K562 (cell line): ENCODE measurements around the gene HTT-AS. TPM values are rescaled to one million over a fixed set of nuclear protein-coding genes. Genes with fewer than 3 reads are reported as not detected.

Experiments used
- ATAC-seq: fragments of 200-7000 bp; cut with Tn5 transposase; 3 replicates; pipeline ENCODE4 v1.9.1; 2020; ENCODE audit warnings: moderate library complexity
- BruUV-seq: library from RNA; stranded (reverse); fragments of 400-500 nt; replicated peaks from 2 replicates; lab custom pipeline; 2021; lab: Mats Ljungman, UMichigan
- CTCF ChIA-PET: fragments of 300-600 bp; formaldehyde crosslinking; extraction: SDS; loops from one replicate; lab custom pipeline; 2021; ENCODE audit warnings: low intra/inter-chr PET ratio; lab: Yijun Ruan, JAX
- POLR2A ChIA-PET: fragments of 300-600, 350-650 bp; sonication (Branson Sonifier 250); formaldehyde crosslinking; extraction: SDS; loops from one replicate; lab custom pipeline; 2021; ENCODE audit warnings: antibody characterized with exemption, inconsistent platforms; lab: Yijun Ruan, JAX
- DNase-seq, 4 experiments: peaks; one replicate each; pipeline versions ENCODE4 v3.0.0 to v3.0.0-alpha.2; 2011 to 2018; ENCODE audit warnings: low spot score in 3 of 4, mixed read lengths in 3 of 4; ENCODE audit errors: extremely low read depth in 1 of 4
- FAIRE-seq: peaks from 2 replicates; lab custom pipeline; 2011; peaks lifted over from hg19 to GRCh38; lab: Jason Lieb, UNC
- H2AFZ ChIP-seq: 2 replicates; pipeline ENCODE4 v1.6.0; 2011; ENCODE audit warnings: low read depth, low read length, control low read depth, inconsistent platforms
- H3K27ac ChIP-seq: fragments of 200-600 bp; 3 replicates; pipeline ENCODE4 v1.8.0; 2011; ENCODE audit warnings: low read depth, mild to moderate bottlenecking, control low read depth, inconsistent platforms, low read length, moderate library complexity, mixed read lengths; ENCODE audit errors: extremely low read depth
- H3K27me3 ChIP-seq, 2 experiments: fragments of 300-600 bp in 1 of 2; 2 replicates in 1 of 2; 3 replicates in 1 of 2; pipeline versions ENCODE4 v1.6.0 to v1.8.0; 2011; ENCODE audit warnings: inconsistent platforms in 2 of 2, low read length in 2 of 2, mild to moderate bottlenecking in 1 of 2, mixed read lengths in 1 of 2, moderate library complexity in 1 of 2; ENCODE audit not compliant: control insufficient read depth in 2 of 2, insufficient read depth in 2 of 2
- H3K36me3 ChIP-seq: fragments of 300-600 bp; 3 replicates; pipeline ENCODE4 v1.8.0; 2011; ENCODE audit warnings: mild to moderate bottlenecking, low read length, inconsistent platforms; ENCODE audit not compliant: control insufficient read depth, insufficient read depth
- H3K4me1 ChIP-seq, 2 experiments: fragments of 200-600 bp in 1 of 2; replicated peaks in 1 of 2; 2 replicates in 1 of 2; 3 replicates in 1 of 2; pipeline versions ENCODE4 v1.5.1 to v1.8.0; 2011; ENCODE audit warnings: inconsistent platforms in 2 of 2, low read length in 2 of 2, mild to moderate bottlenecking in 1 of 2, mixed read lengths in 1 of 2, moderate library complexity in 1 of 2; ENCODE audit not compliant: control insufficient read depth in 2 of 2, insufficient read depth in 2 of 2
- H3K4me2 ChIP-seq: 2 replicates; pipeline ENCODE4 v1.6.1; 2011; ENCODE audit warnings: low read length, control low read depth, inconsistent platforms, mixed read lengths; ENCODE audit not compliant: insufficient read depth
- H3K4me3 ChIP-seq: fragments of 200-600 bp; sonication (generic), shearing (Covaris generic); 2 replicates; pipeline ENCODE4 v1.5.1; 2016; ENCODE audit warnings: control low read depth, inconsistent platforms
- H3K79me2 ChIP-seq: fragments of 200-600 bp; 3 replicates; pipeline ENCODE4 v1.8.0; 2011; ENCODE audit warnings: low read length, inconsistent platforms; ENCODE audit not compliant: control insufficient read depth, insufficient read depth
- H3K9ac ChIP-seq, 2 experiments: 2 replicates each; pipeline versions ENCODE4 v1.6.0 to v1.6.1; 2011; ENCODE audit warnings: low read depth in 2 of 2, low read length in 2 of 2, control low read depth in 1 of 2, inconsistent platforms in 1 of 2, mild to moderate bottlenecking in 1 of 2, mixed read lengths in 1 of 2; ENCODE audit not compliant: insufficient read depth in 1 of 2
- H3K9me1 ChIP-seq: one replicate; pipeline ENCODE4 v1.6.0; 2011; ENCODE audit warnings: inconsistent platforms, mild to moderate bottlenecking, low read length, moderate library complexity; ENCODE audit not compliant: control insufficient read depth, insufficient read depth
- H3K9me3 ChIP-seq: replicated peaks from 2 replicates; pipeline ENCODE4 v1.5.1; 2011; ENCODE audit warnings: low read depth, low read length, inconsistent platforms; ENCODE audit not compliant: control insufficient read depth, insufficient read depth
- H4K20me1 ChIP-seq: replicated peaks from 2 replicates; pipeline ENCODE4 v1.6.1; 2011; ENCODE audit warnings: low read length, inconsistent platforms, mixed read lengths; ENCODE audit not compliant: control insufficient read depth, insufficient read depth
- HDAC3 ChIP-seq: fragments of 450-650 bp; IDR thresholded peaks from 2 replicates; pipeline ENCODE4 v1.6.1; 2018; ENCODE audit warnings: borderline replicate concordance, mild to moderate bottlenecking, moderate library complexity; ENCODE audit not compliant: partially characterized antibody
- HDGF ChIP-seq: fragments of 450-650 bp; IDR thresholded peaks from 2 replicates; pipeline ENCODE4 v1.6.1; 2016
- ILF3 ChIP-seq: fragments of 450-650 bp; IDR thresholded peaks from 2 replicates; pipeline ENCODE4 v1.6.1; 2018; ENCODE audit warnings: antibody characterized with exemption, mild to moderate bottlenecking, moderate library complexity, borderline replicate concordance
- XRCC5 ChIP-seq: fragments of 200-400 bp; formaldehyde crosslinking; IDR thresholded peaks from 2 replicates; pipeline ENCODE4 v1.6.1; 2017; ENCODE audit warnings: low read depth, mild to moderate bottlenecking, low read length
- ZBED1 ChIP-seq: IDR thresholded peaks from 2 replicates; pipeline ENCODE4 v1.6.1; 2014
- ZNF121 ChIP-seq: sonication (generic); formaldehyde crosslinking; conservative IDR thresholded peaks from 2 replicates; pipeline ENCODE4 v1.8.0; 2022; ENCODE audit warnings: missing genetic modification reagents
- WGBS: fragments of 100-300 bp; shearing (Covaris generic); methylation state at CpG from one replicate; pipeline ENCODE4 v1.1.6; 2016; ENCODE audit warnings: low coverage, mixed read lengths; ENCODE audit not compliant: insufficient coverage; ENCODE audit errors: missing lambda C conversion rate; 5-methylcytosine and 5-hydroxymethylcytosine counted together
- in situ Hi-C: fragments of 300-500 bp; cut with MboI; formaldehyde crosslinking; loops from 4 replicates; pipeline ENCODE4 v1.15.0; 2018; ENCODE audit warnings: inconsistent platforms, mixed read lengths
- intact Hi-C: fragments of 100-400 bp; cut with micrococcal nuclease; formaldehyde crosslinking; loops from 2 replicates; pipeline ENCODE4 v1.14.2; 2022
- polyA plus RNA-seq, 8 experiments: library from polyadenylated mRNA; depleted of rRNA in 4 of 8; stranded (reverse) in 5 of 8; unstranded in 3 of 8; fragments of >200 nt; fragmentation: Nextera tagmentation in 2 of 8; fragmentation: Illumina TruSeq in 1 of 8; extraction: Ambion mirVana in 2 of 8; extraction: Trizol in 1 of 8; gene quantifications; 2 replicates each; pipeline versions ENCODE4 v1.2.1 to v1.2.3, GENCODE V29; 2011 to 2014; ENCODE audit warnings: inconsistent platforms in 1 of 8, missing spikeins in 1 of 8
- total RNA-seq, 7 experiments: library from RNA; depleted of rRNA in 6 of 7; stranded (reverse); fragments of >200 nt in 6 of 7; fragmentation: Illumina TruSeq in 2 of 7; extraction: Trizol in 2 of 7; gene quantifications; 2 replicates each; pipeline versions ENCODE4 v1.2.1 to v1.2.3, GENCODE V29; 2011 to 2021; ENCODE audit warnings: low replicate concordance in 1 of 7
- TF ChIP-seq, protein P1 (sequence below): fragments of 450-650 bp; conservative IDR thresholded peaks from 2 replicates; pipeline ENCODE4 v1.6.1; 2016; ENCODE audit warnings: missing genetic modification characterization, low read depth, mild to moderate bottlenecking, control low read depth, missing compliant biosample characterization

The HTT-AS gene
- total and polyA plus RNA-seq, 9 of the 15 experiments (the other 6 are each of a cell fraction or from before 2014, with no cell fraction given), result not detected

DNA sequence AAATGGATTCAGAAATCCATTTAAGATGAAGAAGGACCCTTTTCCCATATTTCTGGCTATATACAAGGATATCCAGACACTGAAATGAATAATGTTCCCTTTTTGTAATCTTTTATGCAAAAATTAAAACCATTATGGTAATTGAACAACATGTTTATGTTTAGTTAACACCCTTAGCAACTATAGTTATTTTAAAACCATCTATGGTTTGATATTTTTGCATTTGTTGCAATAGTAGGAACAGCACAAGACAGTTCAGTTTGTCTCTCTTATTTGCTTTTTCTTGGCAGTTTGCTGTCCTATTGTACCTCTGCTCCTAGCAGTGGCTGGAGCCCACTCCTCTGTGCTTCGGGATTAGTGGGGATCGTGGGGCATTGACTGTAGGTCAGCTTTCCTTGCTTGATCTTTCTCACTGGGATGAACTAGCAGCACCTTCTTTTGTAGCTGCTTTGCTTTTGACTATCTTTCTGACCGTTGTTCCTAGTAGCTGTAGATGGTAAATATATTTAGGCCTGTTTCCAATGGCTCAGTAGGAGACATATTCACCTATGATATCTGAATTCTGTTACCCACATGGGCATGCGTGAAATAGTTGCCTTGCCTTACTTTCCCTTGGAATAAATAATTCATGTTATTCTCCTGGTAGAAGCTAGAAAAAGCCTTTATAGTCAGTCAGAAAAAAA lies 12.9 kb upstream of the HTT-AS start (continued):
- no peak for TF ChIP-seq ILF3
- TF ChIP-seq ZBED1, result no peak
- TF ChIP-seq XRCC5, result no peak
- TF ChIP-seq, protein P1, sequence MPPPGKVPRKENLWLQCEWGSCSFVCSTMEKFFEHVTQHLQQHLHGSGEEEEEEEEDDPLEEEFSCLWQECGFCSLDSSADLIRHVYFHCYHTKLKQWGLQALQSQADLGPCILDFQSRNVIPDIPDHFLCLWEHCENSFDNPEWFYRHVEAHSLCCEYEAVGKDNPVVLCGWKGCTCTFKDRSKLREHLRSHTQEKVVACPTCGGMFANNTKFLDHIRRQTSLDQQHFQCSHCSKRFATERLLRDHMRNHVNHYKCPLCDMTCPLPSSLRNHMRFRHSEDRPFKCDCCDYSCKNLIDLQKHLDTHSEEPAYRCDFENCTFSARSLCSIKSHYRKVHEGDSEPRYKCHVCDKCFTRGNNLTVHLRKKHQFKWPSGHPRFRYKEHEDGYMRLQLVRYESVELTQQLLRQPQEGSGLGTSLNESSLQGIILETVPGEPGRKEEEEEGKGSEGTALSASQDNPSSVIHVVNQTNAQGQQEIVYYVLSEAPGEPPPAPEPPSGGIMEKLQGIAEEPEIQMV (tag), result no peak
- TF ChIP-seq HDGF, result no peak

DNA sequence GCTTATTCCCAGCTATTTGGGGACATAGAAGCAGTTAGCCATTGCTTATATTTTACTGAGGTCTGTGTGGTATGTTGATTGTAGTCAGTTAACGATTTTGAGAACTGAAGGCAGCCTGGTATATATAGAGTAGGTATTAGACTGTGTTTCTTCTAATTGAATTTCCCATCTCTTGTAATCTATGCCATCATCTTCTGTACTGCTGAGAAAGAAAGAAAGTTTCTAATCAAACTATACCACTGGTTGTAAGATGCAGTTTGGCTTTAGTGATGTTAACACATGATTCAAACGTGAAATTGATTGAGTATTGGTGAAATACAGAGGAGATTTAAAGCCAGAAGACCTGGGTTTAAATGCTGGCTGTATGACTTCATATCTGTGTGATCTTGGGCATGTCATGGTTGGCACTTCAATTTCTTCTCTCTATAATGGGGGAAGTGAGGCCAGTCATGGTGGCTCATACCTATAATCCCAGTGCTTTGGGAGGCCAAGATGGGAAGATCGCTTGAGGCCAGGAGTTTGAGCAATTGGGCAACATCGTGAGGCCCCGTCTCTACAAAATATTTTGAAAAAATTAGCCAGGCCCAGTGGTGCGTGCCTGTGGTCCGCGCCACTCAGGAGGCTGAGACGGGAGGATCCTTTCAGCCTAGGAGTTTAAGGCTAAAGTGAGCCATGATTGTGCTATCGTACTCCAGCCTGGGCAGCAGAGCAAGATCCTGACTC lies 11.8 kb upstream of the HTT-AS start:
- WGBS, result 76% methylated on average over 10 of the region's 10 CpGs
- intact Hi-C loops, result no loop called here

More for the DNA sequence above, 11.8 kb upstream of the HTT-AS start:
- H3K9me3 ChIP-seq, result no peaks in the 10 kb centered on the region; the same call in 1 of the 2 replicates
- H3K79me2 ChIP-seq, result peaks cover 29% of the 10 kb centered on the region
- TF ChIP-seq HDAC3 (no peak), ZNF121 (peak; percentile 50; the same call in 1 of the 2 replicates)
- peaks cover 5% of the 10 kb centered on the region for H3K9me1 ChIP-seq
- peaks cover 12% of the 10 kb centered on the region in 2 experiments for H3K4me1 ChIP-seq
- in situ Hi-C loops, result no loop called here
- no peak for DNase-seq
- H3K27ac ChIP-seq, result no peak overlapping the region
- no peak overlapping the region for H3K4me3 ChIP-seq
- no peak overlapping the region for H2AFZ ChIP-seq
- ChIA-PET CTCF (no interaction called here), POLR2A (no interaction called here)
- no peak for FAIRE-seq
- no TSS peak for BruUV-seq
- H3K9ac ChIP-seq, result no peak overlapping the region
- peaks cover 24% of the 10 kb centered on the region; the same call in 2 of the 3 replicates for H3K36me3 ChIP-seq
- no peak for ATAC-seq
- peaks cover 7% of the 10 kb centered on the region for H4K20me1 ChIP-seq
- no peaks in the 10 kb centered on the region for H3K27me3 ChIP-seq
- no peak overlapping the region for H3K4me2 ChIP-seq
